B cell (primary cell): ENCODE data around the gene GCHFR. TPM values are rescaled to one million over a fixed set of nuclear protein-coding genes. Genes with fewer than 3 reads are reported as not detected.

Experiments used
- ATAC-seq: fragments of 200-7000 bp; cut with Tn5 transposase; one replicate; pipeline ENCODE4 v1.10.0; 2021; ENCODE audit warnings: low read depth, mild to moderate bottlenecking, moderate number of reproducible peaks, moderate library complexity
- CTCF ChIA-PET: fragments of 350-600 bp; sonication (Branson Sonifier 250); formaldehyde crosslinking; loops from one replicate; lab custom pipeline; 2021; ENCODE audit warnings: antibody characterized with exemption, inconsistent platforms; lab: Charles Lee
- POLR2A ChIA-PET: fragments of 350-600 bp; sonication (Branson Sonifier 250); formaldehyde crosslinking; loops from one replicate; lab custom pipeline; 2021; ENCODE audit warnings: antibody characterized with exemption; lab: Charles Lee
- DNase-seq: peaks from one replicate; pipeline ENCODE4 v3.0.0; 2013
- H2AFZ ChIP-seq: 2 replicates; pipeline ENCODE4 v1.6.1; 2012; ENCODE audit warnings: mild to moderate bottlenecking, low read depth, low read length; ENCODE audit not compliant: insufficient read depth, poor library complexity, severe bottlenecking
- H3K27ac ChIP-seq, 2 donors: 1 replicate in 1 of 2; 2 replicates in 1 of 2; pipeline ENCODE4 v1.5.1; 2012 to 2013; ENCODE audit warnings: low read length in 2 of 2, mild to moderate bottlenecking in 2 of 2, moderate library complexity in 1 of 2
- H3K27me3 ChIP-seq, 4 experiments: fragments of 200-600 bp in 1 of 4; sonication (generic) in 1 of 4; replicated peaks in 1 of 4; 1 replicate in 2 of 4; 2 replicates in 2 of 4; pipeline versions ENCODE4 v1.6.1 to v1.7.0; 2013 to 2016; ENCODE audit warnings: low read length in 3 of 4, mild to moderate bottlenecking in 2 of 4, mixed read lengths in 1 of 4, moderate library complexity in 1 of 4; ENCODE audit not compliant: insufficient read depth in 4 of 4, control insufficient read depth in 3 of 4; ENCODE audit errors: control extremely low read depth in 1 of 4
- H3K36me3 ChIP-seq, 2 experiments: replicated peaks in 1 of 2; 1 replicate in 1 of 2; 2 replicates in 1 of 2; pipeline versions ENCODE4 v1.6.1 to v1.7.1; 2013; ENCODE audit warnings: low read length in 1 of 2; ENCODE audit not compliant: insufficient read depth in 2 of 2, control insufficient read depth in 1 of 2; ENCODE audit errors: control extremely low read depth in 1 of 2, extremely low read depth in 1 of 2
- H3K4me1 ChIP-seq, 2 donors: fragments of 200-600 bp in 1 of 2; sonication (generic) in 1 of 2; 1 replicate in 1 of 2; 2 replicates in 1 of 2; pipeline versions ENCODE4 v1.5.1 to v1.6.1; 2013 to 2017; ENCODE audit warnings: low read length in 2 of 2; ENCODE audit not compliant: control insufficient read depth in 2 of 2, insufficient read depth in 2 of 2
- H3K4me2 ChIP-seq: replicated peaks from 2 replicates; pipeline ENCODE3; 2012; ENCODE audit warnings: mild to moderate bottlenecking, low read depth, low read length; ENCODE audit not compliant: poor library complexity, severe bottlenecking
- H3K4me3 ChIP-seq, 5 experiments: fragments of 200-600 bp in 1 of 5; sonication (generic) in 1 of 5; 1 replicate in 3 of 5; 2 replicates in 2 of 5; pipeline versions ENCODE4 v1.5.1 to v1.7.0; 2011 to 2016; ENCODE audit warnings: low read length in 4 of 5, mild to moderate bottlenecking in 4 of 5, low read depth in 2 of 5, control low read depth in 1 of 5, moderate library complexity in 1 of 5; ENCODE audit not compliant: insufficient read depth in 1 of 5; ENCODE audit errors: control extremely low read depth in 1 of 5, extremely low read depth in 1 of 5
- H3K79me2 ChIP-seq: fragments of 200-600 bp; sonication (generic); one replicate; pipeline ENCODE4 v1.6.0; 2016; ENCODE audit warnings: low read length; ENCODE audit not compliant: control insufficient read depth, insufficient read depth
- H3K9ac ChIP-seq: fragments of 200-600 bp; sonication (generic); 2 replicates; pipeline ENCODE4 v1.6.1; 2017; ENCODE audit warnings: mild to moderate bottlenecking, low read length, moderate library complexity
- H3K9me3 ChIP-seq, 3 donors: one replicate each; pipeline versions ENCODE4 v1.6.1 to v1.7.1; 2013; ENCODE audit warnings: low read length in 2 of 3; ENCODE audit not compliant: control insufficient read depth in 2 of 3, insufficient read depth in 1 of 3; ENCODE audit errors: control extremely low read depth in 1 of 3
- H4K20me1 ChIP-seq: 2 replicates; pipeline ENCODE4 v1.6.0; 2012; ENCODE audit warnings: mild to moderate bottlenecking, low read length; ENCODE audit not compliant: insufficient read depth, control insufficient read depth, poor library complexity, severe bottlenecking
- H3K27ac Mint-ChIP-seq: one replicate; pipeline ENCODE4 v1.8.0; 2021; ENCODE audit warnings: mixed read lengths
- H3K27me3 Mint-ChIP-seq: one replicate; pipeline ENCODE4 v1.8.0; 2021; ENCODE audit warnings: mixed read lengths
- H3K4me1 Mint-ChIP-seq: one replicate; pipeline ENCODE4 v1.8.0; 2021; ENCODE audit warnings: mixed read lengths
- H3K4me3 Mint-ChIP-seq: one replicate; pipeline ENCODE4 v1.8.0; 2021; ENCODE audit warnings: mixed read lengths
- H3K9me3 Mint-ChIP-seq: one replicate; pipeline ENCODE4 v1.8.0; 2022; ENCODE audit warnings: mixed read lengths; ENCODE audit not compliant: insufficient read depth
- CTCF ChIP-seq: fragments of 200-600 bp; IDR thresholded peaks from one replicate; pipeline ENCODE4 v1.8.0; 2022; ENCODE audit warnings: antibody characterized with exemption, mild to moderate bottlenecking
- EZH2 ChIP-seq: IDR thresholded peaks from 2 replicates; pipeline ENCODE4 v1.6.1; 2012; ENCODE audit warnings: borderline replicate concordance, low read depth, mild to moderate bottlenecking, moderate library complexity, low read length; ENCODE audit not compliant: insufficient read depth, poor library complexity, severe bottlenecking
- WGBS: methylation state at CpG from one replicate; pipeline ENCODE4 v1.1.5; 2013; ENCODE audit warnings: missing lambda C conversion rate; ENCODE audit not compliant: insufficient coverage; 5-methylcytosine and 5-hydroxymethylcytosine counted together
- intact Hi-C: fragments of 100-400 bp; cut with micrococcal nuclease; formaldehyde crosslinking; loops from one replicate; pipeline ENCODE4 v1.10.0; 2022
- polyA plus RNA-seq: library from polyadenylated mRNA; depleted of rRNA; stranded (reverse); fragments of >200 nt; gene quantifications from 2 replicates; pipeline ENCODE4 v1.2.3, GENCODE V29; 2012
- total RNA-seq, 2 donors: library from RNA; stranded (reverse); fragments of 120-200 nt in 1 of 2; gene quantifications; 1 replicate in 1 of 2; 2 replicates in 1 of 2; pipeline versions ENCODE4 v1.2.3 to v1.2.4, GENCODE V29; 2013 to 2022

Gene GCHFR
- total and polyA plus RNA-seq, 2 donors (not counting 1 experiment from before 2014, with no cell fraction given) = 14.3 to 23.7 TPM

DNA sequence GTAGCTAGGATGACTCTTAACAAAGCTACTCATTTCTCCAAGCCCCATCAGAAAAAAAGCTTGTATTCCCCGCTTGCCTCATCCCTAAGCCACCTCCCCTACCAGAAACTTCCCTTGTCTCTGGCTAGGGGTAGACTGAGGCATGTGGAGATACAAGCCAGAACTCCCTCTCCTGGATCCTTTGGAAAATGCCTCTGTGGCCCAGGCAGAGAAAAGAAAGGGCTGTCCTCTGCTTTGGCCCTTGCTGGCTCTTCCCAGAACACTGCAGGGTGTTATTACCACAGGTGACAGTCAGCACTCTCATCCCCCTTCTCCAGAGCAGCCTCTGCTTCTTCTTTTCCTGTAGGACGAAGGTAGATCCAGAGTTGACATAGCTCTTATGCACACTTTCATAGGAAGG, 24.0 kb upstream of the GCHFR start:
- no peaks in the 10 kb centered on the region for H3K27me3 ChIP-seq
- DNase-seq (no peak), ATAC-seq (no peak)
- H3K9ac ChIP-seq = no peak overlapping the region
- H3K27me3 Mint-ChIP-seq = no peaks in the 10 kb centered on the region
- no peak overlapping the region for H3K27ac ChIP-seq
- H3K79me2 ChIP-seq = peaks cover 3% of the 10 kb centered on the region
- CTCF ChIA-PET = interaction anchor here (0.9 to 2.0 kb wide), 4 partner anchors 31 to 44 kb away, joined by 3 to 6 read pairs (median 4); no protein-coding TSS in a partner anchor
- intact Hi-C loops = no loop called here
- POLR2A ChIA-PET = no interaction called here
- no peak overlapping the region for H3K4me3 ChIP-seq
- H4K20me1 ChIP-seq = no peaks in the 10 kb centered on the region
- H3K27ac Mint-ChIP-seq = no peak overlapping the region
- peaks cover 4 to 59% of the 10 kb centered on the region in 2 experiments for H3K36me3 ChIP-seq
- no peaks in the 10 kb centered on the region for H3K4me1 ChIP-seq
- H3K9me3 ChIP-seq = no peaks in the 10 kb centered on the region
- H3K9me3 Mint-ChIP-seq = no peaks in the 10 kb centered on the region
- TF ChIP-seq CTCF (no peak), EZH2 (no peak)
- no peaks in the 10 kb centered on the region for H3K4me1 Mint-ChIP-seq
- no peak overlapping the region for H3K4me3 Mint-ChIP-seq
- no CpG with 5 or more reads among the region's 2 CpGs for WGBS
- no peak overlapping the region for H3K4me2 ChIP-seq
- H2AFZ ChIP-seq = no peak overlapping the region

GRCh38 chr15:40743485-40743901, 20.4 kb upstream of the GCHFR start:
- no peak for ATAC-seq
- intact Hi-C loops = no loop called here

More at GRCh38 chr15:40743485-40743901, 20.4 kb upstream of the GCHFR start:
- Histone ChIP-seq H3K4me2 (no peak overlapping the region), H3K4me1 (no peaks in the 10 kb centered on the region), H3K36me3 (peaks cover 0 to 52% of the 10 kb centered on the region in 2 experiments), H3K27ac (no peak overlapping the region), H3K9ac (no peak overlapping the region), H3K4me3 (no peak overlapping the region), H4K20me1 (no peaks in the 10 kb centered on the region), H3K27me3 (no peaks in the 10 kb centered on the region), H2AFZ (no peak overlapping the region), H3K9me3 (no peaks in the 10 kb centered on the region), H3K79me2 (peaks cover 5% of the 10 kb centered on the region)
- ChIA-PET POLR2A (no interaction called here), CTCF (interaction anchor here (0.7 to 14.3 kb wide), 4 partner anchors 22 to 168 kb away, joined by 3 to 177 read pairs (median 4); no protein-coding TSS in a partner anchor)
- TF ChIP-seq EZH2 (no peak), CTCF (no peak)
- Mint-ChIP-seq H3K9me3 (no peaks in the 10 kb centered on the region), H3K27ac (no peak overlapping the region), H3K4me3 (no peak overlapping the region), H3K27me3 (no peaks in the 10 kb centered on the region), H3K4me1 (no peaks in the 10 kb centered on the region)
- DNase-seq = no peak
- no CpG with 5 or more reads among the region's 2 CpGs for WGBS
